Prostate gland (tissue), 2 donors: Measurements from ENCODE around the gene NUMB.

Experiments
- POLR2A ChIP-seq: fragments of 450-650 bp; IDR thresholded peaks from one replicate; pipeline ENCODE4 v1.6.1; 2016; ENCODE audit warnings: antibody characterized with exemption, mild to moderate bottlenecking
- POLR2AphosphoS5 ChIP-seq: sonication (generic); formaldehyde crosslinking; IDR thresholded peaks from one replicate; pipeline ENCODE4 v1.6.1; 2017; ENCODE audit warnings: antibody characterized with exemption
- TF ChIP-seq, protein P1 (sequence below), 4 experiments: fragments of 200-600 bp in 2 of 4; fragments of 450-650 bp in 2 of 4; sonication (generic) in 2 of 4; IDR thresholded peaks; 1 replicate in 3 of 4; 2 replicates in 1 of 4; pipeline ENCODE4 v1.5.1; 2016 to 2019; ENCODE audit warnings: antibody characterized with exemption in 4 of 4, mild to moderate bottlenecking in 2 of 4, moderate library complexity in 2 of 4

DNA sequence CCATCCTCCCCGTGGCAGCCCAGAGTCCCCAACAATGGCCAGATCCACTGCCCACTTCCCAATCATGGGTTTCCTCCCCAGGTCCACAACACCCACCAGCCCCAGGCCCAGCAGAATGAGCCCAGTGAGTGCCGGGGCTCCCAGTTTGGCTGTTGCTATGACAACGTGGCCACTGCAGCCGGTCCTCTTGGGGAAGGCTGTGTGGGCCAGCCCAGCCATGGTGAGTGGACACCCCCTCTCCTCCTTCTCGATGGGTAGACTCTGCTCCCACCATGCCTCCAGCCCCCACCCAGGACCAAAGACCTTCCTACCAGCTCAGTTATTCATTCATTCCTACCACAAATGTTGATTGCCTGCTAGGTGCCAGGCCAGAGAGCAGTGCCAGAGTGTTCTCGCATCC, 197.3 kb downstream of the NUMB start:
- TF ChIP-seq POLR2AphosphoS5: no peak
- TF ChIP-seq, protein P1, sequence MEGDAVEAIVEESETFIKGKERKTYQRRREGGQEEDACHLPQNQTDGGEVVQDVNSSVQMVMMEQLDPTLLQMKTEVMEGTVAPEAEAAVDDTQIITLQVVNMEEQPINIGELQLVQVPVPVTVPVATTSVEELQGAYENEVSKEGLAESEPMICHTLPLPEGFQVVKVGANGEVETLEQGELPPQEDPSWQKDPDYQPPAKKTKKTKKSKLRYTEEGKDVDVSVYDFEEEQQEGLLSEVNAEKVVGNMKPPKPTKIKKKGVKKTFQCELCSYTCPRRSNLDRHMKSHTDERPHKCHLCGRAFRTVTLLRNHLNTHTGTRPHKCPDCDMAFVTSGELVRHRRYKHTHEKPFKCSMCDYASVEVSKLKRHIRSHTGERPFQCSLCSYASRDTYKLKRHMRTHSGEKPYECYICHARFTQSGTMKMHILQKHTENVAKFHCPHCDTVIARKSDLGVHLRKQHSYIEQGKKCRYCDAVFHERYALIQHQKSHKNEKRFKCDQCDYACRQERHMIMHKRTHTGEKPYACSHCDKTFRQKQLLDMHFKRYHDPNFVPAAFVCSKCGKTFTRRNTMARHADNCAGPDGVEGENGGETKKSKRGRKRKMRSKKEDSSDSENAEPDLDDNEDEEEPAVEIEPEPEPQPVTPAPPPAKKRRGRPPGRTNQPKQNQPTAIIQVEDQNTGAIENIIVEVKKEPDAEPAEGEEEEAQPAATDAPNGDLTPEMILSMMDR (IDR thresholded peaks at IDR 0.05): no peak
- no peak for TF ChIP-seq POLR2A
